Mammary epithelial cell (primary cell): ENCODE data around the gene MARK2.

Source experiments
- CTCF ChIP-seq, 2 donors: IDR thresholded peaks in 1 of 2; conservative IDR thresholded peaks in 1 of 2; 2 replicates each; pipeline ENCODE4 v1.5.1; 2011 to 2012; ENCODE audit warnings: inconsistent platforms in 2 of 2, low read length in 2 of 2, mild to moderate bottlenecking in 2 of 2, control low read depth in 1 of 2, low read depth in 1 of 2; ENCODE audit not compliant: insufficient read depth in 1 of 2; ENCODE audit errors: extremely low read depth in 1 of 2
- EZH2 ChIP-seq: IDR thresholded peaks from 2 replicates; pipeline ENCODE4 v1.6.1; 2012; ENCODE audit warnings: low read length, inconsistent platforms, borderline replicate concordance

- TF ChIP-seq CTCF (conservative IDR thresholded peaks at IDR 0.05 in 1 of 2, IDR thresholded peaks at IDR 0.05 in 1 of 2; ENCODE audit: extremely low read depth in 1 of 2, insufficient read depth in 1 of 2, low read depth in 1 of 2, low read length in 2 of 2) (no peak), EZH2 (no peak)
Measured at GRCh38 chr11:63833048-63833447, 5.9 kb upstream of the MARK2 start.
